ENCODE results near the gene EBP.

The EBP gene

DNA sequence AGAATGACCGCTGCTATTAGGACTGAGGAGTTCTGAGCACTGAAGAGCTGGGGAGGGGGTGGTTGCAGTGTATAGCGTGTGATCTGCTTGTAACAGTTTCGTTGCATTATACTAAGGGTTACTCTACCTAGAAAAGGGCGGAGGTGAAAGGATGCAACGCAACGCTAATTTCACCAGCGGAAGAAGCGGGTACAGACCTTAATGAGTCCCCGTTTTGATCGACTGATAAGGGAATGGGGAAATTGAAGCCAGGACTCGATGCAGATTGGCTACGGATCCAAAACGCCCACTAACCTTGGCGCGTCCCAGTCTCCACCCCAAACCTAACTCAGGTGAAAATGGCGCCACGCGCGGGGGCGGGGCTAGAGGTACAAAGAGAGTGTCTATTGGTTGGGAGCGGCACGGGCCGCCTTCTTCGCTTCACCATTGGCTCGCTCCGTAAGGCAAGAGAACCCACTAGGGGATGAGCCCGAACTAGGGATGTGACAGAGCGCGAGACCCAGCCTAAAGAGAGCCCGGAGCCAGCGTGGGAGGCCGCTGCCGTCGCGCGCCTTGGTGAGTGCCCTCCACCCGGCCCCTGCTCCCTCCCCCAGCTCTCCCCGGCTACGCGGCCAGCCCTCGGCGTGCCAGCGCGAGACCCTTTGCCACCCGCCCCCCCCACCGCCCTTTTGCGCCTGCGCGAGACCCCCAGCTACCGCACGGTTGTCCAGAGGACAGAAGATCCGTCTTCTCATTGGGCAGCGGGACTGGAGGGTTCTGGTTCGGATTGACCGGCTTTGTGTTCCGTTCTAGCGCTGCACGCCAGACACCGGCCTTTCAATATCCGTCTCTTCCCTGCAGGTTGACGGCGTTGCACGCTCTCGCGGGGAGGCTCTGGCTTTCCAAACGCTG, at the start of gene EBP:
EBP (plus strand) TSS at position 456 of the 891 bp plus-strand sequence. CDS start 1,964 bp downstream, outside the sequence.
- DNase-seq = peak; percentile 89

DNA sequence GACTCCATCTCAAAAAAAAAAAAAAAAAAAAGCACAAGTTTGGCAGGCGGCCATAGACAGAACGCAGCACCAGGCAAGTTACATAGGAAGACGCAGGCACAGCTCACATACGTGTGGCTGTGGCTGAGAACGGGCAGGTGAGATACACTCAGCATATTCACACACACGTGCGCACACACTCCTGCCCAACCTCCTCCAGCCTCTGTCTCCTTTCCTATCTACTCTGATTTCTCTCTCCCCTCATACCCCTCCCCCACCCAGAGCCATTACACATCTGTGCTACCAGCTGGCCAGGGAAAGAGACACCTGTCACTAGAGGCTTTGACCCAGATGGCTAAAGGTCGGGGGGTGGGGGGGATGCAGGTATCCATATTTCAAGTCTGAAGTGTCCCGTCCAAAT, 49.4 kb upstream of the EBP start:
- DNase-seq = no peak

DNA sequence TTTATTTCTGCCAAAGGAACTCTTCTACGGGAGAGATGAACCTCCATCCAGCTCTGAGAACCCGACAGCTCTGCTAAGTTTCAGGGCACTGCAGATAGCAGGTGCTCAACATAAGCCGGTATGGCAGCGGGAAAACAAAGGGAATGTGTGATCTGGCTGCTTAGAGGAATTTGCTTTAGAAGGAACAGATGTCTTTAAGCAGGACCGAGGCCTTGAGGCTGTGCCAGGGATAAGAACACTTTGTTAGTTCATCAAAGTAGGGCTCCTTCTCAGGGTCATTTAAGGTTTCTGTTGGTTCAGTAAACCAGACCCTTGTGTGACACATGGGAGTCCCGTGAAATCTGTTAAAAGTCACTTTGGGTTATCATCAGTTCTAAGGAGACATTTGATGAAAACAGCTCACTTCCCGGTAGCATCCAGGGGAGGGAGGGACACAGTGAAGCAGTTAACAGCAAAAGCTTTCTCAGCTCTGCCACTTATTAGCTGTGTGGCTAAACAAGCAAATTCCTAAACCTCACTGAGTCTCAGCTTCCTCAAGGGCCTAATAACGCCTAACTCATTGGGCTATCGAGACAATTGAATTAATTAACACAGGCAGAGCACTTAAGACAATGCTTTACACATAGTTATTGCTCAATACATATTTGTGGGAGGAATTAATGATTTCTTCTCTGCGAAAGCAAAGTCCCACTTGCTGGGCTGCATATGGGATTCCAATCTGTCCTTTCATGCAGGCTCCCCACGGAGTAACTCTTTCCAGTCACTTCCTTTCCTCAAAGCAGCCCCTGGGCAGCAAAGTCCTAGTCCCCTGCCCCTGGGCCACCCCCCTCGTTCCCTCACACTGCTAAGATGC, 48.5 kb upstream of the EBP start:
- DNase-seq = no peak

DNA sequence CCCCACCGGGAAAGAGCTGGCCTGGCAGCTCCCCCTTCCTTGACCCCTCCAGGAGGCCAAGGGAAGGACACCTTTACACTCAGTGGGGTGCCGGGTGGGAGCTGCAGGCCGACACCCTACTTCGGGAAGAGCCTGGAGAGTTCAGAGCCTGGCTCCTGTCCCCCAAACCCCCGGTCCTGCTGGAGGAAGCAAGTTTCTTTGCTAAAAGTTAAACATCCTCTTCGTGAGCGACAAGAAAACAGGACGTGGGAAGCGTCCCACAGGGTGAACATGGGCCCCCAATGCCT, 48.0 kb upstream of the EBP start:
- DNase-seq = no peak

DNA sequence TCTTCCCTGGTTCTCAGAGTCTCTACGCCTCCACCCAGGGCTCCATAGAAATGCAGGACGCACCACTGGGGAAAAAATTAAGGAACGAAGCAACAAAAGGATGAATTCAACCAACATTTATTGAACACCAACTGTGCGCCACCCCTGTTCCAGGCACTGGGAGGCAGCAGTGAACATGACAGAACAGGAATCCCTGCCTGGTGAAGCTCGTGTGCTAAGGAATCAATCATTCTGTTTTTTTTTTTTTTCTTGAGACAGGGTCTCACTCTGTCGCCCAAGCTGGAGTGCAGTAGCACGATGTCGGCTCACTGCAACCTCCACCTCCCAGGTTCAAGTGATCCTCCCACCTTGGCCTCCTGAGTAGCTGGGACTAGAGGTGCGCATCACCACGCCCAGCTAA, 47.5 kb upstream of the EBP start:
- DNase-seq = no peak

DNA sequence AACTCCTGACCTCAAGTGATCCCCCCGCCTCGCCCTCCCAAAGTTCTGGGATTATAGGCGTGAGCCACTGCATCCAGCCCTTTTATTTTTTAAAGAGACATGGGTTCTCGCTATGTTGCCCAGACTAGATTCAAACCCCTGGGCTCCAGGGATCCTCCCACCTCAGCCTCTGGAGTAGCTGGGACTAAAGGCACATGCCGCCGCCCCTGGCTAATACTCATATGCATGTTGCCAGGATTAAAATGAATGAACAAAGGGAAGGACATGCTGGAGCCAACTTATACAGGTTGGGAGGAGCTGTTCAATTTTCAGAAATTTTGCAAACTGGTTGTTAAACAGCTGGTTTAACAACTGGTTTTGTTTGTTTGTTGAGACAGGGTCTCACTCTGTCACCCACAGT, 47.0 kb upstream of the EBP start:
- no peak for DNase-seq

DNA sequence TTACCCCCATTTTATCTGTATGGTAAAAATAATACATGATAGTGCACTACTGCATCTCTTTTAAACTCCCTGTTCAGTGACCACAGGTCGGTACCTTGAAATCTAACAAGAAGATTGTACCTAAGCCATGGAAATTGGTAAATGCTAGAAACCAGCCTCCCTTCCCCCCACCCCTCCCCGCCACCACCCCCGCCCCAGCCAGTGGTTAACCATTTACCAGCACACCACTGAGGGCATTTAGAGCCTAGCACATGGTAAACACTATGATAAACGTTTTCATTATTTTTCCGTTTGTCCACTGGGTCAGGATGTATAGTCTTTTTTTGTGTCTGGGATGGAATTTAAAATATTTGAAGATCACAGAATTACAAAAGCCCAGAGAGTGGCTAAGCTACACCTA, 46.3 kb upstream of the EBP start:
- DNase-seq = no peak

DNA sequence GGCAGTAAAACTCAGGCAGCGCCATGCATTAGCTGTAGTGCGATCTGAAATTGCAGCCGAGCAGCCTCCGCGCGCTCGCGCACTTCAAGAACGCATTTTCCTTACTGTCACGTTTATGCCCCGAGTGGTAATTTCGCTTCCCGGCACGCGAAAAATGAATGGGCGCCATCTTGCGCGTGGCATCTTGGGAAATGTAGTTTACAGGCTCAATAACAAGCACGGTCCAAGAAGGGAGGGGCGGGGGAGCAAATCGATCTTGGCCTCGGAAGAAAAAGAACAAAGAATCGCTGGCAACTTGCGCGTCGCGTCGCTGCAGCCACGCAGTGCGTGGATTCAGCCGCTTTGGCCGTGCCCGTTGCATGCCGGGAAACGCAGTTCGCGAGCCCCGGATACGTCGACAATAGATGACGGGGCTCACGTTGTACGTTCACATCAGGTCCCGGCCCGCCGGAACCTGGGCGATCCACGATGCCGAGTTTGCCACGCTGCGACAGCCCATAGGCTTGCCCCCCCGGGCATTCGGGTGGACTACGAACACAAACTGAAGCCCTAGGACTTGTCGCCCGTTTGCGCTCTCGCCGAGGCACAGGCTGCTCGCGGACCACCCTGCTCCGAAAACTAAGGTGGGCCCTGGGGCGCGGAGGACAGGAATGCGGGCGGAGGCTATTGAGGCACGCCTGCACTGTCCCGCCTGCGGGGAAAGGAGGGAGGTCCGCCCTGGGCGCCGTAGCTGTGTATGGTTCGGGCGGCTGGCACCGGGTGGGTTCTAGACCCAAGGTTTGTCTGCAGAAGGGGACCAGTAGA, 45.6 kb upstream of the EBP start, which contains the start of gene FTSJ1:
FTSJ1 (plus strand) TSS at position 426 of the 804 bp plus-strand sequence. CDS start 1,849 bp downstream, outside the sequence.
- DNase-seq = peak; percentile 92

DNA sequence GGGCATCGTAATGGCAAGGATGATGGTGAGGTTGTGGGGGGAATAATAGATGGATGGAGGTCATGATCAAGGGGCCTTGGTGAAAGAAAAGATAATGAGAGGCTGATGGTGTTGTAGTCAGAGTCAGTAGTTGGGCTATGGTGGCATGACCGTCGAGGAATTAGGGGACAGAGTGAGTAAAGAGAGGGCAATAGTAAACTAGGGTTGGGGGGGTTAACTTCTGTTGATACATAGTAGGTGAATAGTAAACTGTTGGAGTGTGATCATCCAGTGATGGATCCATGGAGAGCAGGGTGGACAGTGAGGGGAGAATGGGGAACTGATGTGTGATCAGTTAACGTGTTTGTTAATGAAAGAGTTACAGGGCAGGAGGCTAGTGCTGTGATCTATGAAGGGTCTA, 44.7 kb upstream of the EBP start:
- no peak for DNase-seq

DNA sequence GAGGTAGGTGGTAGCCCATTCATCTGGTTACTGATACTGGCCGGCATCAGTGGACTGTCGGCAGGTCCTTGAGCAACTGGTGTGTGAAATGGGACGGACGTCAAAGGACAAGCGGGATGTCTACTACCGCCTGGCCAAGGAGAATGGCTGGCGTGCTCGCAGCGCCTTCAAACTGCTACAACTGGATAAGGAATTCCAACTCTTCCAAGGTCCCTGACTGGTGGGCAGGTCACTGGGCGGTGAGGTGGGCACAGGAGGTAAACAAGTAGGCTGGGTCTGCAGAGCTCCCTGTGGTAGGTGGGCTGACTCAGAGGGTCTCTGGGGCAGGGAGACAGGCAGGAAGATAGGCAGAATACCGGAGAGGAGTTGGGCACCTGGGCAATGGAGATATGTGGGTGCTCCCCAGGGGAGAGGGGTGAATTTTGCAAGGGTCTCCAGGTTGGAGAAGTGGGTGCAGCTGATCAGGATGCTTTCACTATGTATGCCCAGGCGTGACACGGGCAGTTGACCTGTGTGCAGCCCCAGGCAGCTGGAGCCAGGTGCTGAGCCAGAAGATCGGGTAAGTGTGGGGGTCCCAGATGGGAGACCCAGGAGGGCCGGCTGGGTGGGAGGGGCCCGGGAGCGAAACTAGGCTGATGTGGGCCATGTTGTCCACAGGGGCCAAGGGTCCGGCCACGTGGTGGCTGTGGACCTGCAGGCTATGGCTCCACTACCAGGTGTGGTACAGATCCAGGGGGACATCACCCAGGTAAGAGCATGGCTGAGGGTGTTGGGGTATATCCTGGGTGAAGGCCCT, 43.5 kb upstream of the EBP start:
- DNase-seq = no peak

DNA sequence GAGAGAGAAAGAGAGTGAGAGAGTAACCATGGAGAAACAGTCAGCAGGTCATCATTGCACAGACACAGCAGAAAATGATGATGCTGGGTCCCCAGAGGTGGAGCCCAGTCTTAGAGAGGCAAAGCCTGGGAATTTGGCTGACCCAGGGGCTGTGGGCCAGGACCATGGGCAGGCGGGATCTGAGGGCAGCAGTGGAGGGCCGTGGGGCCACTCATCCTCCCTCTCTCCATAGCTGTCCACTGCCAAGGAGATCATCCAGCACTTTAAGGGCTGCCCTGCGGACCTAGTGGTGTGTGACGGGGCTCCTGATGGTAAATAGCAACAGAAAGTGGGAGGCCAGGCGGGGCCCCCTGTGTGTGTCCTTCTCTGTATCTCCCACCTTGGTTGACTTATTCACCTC, 42.8 kb upstream of the EBP start:
- no peak for DNase-seq

DNA sequence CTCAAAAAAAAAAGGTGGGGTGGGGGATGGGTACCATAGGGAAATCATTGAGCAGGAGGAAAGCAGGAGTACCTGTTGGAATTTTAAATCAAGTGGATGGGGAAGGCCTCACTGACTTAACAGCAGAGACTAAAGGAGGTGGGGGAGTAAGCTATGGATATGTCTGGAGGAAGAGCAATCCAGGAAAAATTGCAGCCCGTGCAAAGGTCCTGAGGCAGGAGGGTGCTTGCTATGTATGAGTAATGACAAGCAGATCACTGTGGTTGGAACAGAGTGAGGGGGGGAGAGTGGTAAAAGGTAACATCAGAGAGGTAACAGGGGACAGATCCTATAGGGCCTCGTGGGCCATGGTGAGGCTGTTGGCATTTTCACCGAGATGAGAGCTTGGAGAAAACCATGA, 41.5 kb upstream of the EBP start:
- no peak for DNase-seq

DNA sequence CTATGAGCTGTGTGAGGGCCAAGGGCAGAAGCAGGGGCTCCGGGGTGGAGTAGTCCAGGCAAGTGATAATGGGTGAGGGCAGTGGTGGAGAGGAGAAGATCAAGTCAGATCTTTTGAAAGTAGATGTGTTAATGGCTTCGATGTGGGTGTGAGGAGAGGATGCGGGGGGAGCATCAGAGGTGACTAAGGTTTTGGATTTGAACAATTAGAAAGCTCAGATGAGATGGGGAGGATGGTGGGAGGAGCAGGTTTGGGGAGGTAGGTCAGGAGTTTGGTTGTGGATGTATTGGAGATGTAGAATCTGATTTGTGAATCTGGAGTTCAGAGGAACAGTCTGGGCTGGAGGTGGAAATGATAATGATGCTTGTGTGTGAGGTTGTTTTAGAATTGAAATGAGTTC, 41.0 kb upstream of the EBP start:
- DNase-seq = no peak

DNA sequence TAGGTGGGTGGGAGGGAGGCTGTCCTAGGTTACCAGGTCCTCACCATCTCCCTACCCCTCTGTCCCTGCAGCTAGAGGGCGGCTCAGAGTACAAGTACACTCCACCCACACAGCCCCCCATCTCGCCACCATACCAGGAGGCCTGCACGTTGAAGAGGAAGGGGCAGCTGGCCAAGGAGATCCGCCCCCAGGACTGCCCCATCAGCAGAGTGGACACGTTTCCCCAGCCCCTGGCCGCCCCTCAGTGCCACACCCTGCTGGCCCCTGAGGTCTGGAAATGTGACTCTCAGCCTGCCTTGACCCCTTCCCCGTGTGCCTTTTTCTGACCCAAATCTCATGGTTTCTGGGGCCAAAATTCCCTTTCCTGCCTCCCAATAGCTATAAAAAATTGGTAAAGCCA, 39.1 kb upstream of the EBP start:
- DNase-seq = no peak

DNA sequence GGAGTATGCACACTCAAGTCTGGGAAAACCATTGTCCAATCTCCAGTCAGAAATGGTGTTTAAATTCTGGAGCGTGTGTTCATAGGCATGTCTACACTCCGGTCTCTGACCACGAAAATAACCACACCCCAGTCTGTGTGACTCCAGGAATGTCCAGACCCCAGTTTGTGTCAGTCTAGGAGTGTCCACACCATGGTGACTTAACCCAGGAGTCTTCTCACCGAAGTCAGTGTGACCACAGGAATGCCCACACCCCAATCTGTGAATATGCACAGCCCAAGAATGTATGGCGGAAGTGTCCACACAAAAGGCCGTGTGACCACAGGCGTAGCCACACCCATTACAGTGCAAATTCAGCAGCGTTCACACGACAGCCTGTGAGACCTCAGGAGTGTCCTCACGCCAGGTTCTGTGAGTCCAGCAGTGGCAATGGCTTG, 34.2 kb upstream of the EBP start:
- no peak for DNase-seq

DNA sequence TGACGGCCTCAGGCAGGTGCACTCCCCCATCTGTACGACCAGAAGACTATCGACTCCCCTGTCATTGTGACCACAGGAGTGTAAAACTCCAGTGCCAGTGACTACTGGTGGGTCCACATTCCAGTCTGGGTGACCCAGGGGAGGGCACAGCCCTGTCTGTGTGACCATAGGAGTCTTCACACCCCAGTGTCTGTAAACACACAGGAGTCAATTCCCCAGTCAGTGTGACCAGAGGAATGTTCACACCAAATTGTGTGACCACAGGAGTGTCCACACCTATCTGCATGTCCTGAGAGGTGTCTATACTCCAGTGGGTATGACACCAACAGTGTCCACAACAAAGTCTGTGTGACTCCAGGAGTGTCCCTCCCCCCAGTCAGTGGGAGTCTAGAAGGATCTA, 33.6 kb upstream of the EBP start:
- DNase-seq = no peak

DNA sequence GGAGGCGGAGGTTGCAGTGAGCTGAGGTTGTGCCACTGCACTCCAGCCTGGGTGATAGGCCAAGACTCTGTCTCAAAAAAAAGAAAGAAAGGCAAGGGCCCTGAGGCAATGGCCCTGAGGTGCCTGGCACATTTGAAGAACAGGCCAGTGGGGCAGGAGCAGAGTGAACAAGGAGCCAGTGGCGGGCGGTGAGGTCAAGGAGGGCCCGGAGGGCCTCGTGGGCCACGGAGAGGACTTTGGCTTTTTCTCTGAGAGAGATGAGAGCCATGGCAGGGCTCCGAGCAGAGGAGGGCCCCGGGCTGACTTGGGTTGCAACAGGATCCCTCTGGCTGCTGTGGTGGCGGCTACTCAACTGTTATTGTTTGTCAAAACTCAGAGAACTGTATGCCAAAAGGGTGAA, 32.3 kb upstream of the EBP start:
- DNase-seq = no peak

DNA sequence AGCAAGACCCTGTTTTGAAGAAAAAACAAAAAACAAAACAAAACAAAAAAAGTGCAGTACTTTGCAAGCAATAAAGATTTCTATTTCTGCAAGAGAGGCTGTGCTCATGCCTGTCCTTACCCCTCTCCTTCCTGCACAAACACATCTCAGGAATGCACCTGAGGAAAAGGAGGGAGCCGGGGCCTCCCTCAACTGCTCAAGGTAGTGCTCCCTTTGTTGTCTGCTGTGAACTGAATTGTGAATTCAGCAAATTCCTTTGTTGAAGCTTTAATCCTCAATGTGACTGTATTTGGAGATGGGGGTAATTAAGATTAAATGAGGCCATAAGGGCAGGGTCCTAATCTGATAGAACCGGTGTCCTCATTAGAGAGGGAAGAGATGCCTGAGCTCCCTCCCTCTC, 31.7 kb upstream of the EBP start:
- DNase-seq = no peak

DNA sequence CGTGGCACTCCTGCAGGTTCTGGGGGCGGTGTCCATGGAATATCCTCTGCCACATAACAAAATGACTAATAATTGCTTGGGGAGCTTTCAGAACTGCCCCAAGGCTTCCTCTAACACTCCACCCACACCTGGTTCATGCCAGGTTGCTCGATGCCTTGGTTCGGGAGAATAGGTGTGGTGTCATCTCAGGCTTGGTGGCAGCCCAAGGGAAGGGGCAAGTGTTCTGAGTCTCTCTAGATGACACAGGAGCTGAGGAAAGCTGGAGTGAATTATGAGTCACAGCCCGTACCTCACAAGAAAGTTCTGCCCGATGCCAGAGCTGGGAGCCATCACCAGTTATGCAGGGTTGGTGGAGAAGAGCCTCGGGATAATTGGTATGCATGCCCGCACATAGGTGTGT, 30.9 kb upstream of the EBP start:
- no peak for DNase-seq

DNA sequence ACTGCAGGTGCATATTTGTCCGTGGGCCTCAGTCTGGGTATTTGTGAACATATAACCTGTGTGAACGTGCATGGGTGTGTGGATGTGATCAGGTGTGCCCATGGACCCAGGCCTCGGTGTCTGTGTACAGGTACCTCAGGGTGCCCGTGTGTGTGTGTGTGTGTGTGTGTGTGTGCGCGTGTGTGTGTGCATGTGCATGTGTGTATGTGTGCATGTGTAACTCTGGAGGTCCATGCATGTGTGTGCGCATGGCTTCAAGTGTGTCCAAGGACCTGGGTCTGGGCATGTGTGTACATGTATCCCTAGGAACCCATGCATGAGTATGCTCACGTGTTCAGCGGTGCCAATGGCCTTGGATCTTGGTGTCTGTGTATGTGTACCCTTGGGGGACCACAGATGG, 29.8 kb upstream of the EBP start:
- DNase-seq = no peak

DNA sequence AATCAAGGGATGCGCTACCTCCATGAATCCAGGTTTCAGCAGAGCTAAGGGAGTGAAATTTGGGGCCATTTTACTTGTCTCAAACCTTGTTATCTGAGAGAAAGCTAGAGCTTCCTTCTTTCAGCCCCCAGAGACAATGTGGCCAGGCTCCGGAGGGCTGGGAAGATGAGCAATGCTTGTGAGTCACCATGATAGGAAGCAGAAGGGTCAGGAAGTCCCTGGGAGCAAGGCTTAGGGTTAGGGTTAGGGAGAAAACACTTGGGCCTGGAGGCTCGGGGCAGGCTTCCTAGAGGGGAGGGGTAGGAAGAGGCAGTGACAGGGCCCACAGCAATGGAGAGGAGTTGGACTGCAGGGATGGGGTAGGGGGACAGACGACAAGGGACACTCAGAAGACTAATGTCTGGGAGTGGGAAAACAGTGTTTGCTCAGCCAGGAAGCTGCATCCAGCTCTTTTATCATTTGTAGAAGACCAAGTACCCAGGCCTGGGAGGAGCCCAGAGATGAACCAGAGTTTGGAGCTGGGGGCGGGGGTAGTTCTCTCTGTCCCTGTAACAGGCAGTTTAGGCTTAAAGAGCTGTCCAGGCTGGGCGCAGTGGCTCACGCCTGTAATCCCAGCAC, 29.2 kb upstream of the EBP start:
- DNase-seq = no peak

DNA sequence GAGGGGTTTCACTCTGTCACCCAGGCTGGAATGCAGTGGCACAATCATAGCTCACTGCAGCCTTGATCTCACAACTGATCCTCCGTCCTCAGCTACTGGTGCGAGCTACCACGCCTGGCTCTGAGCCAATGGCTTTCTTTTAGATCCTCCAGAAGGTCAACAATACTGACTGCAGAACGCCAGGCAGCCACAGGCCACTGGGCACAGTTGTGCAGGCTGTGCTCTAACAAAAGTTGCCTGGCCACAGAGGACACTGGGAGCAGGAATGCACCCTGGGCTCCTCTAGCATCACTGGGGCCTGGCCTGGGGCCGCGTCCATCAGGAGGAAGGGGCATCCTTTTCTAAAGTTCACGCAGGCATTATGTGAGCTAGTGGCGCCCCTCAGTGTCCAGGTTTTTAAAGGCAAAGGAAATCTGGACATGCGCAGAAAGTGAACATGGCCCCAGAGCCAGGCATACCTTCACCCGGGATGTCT, 27.7 kb upstream of the EBP start:
- DNase-seq = no peak

All from left hindlimb (tissue), 1 donor.